DND-41 (cell line): Measurements from ENCODE around the gene LRP3.

Experiments
- CTCF ChIP-seq: IDR thresholded peaks from 2 replicates; pipeline ENCODE4 v1.5.1; 2012; ENCODE audit warnings: borderline replicate concordance, low read length, moderate library complexity, mild to moderate bottlenecking; ENCODE audit not compliant: poor library complexity, severe bottlenecking; ENCODE audit errors: extremely low read depth
- EZH2 ChIP-seq: IDR thresholded peaks from 3 replicates; pipeline ENCODE4 v1.6.1; 2012; ENCODE audit warnings: borderline replicate concordance, low read depth, mild to moderate bottlenecking, moderate library complexity, low read length, inconsistent platforms; ENCODE audit not compliant: severe bottlenecking

GRCh38 chr19:33159893-33160292 is 34.2 kb upstream of the LRP3 start:
- no peak for TF ChIP-seq CTCF
- TF ChIP-seq EZH2, result no peak
